Endothelial cell of umbilical vein (primary cell): ENCODE measurements around the gene NUP62.

ENCODE experiments used
- EZH2 ChIP-seq: IDR thresholded peaks from 2 replicates; pipeline ENCODE4 v1.6.1; 2012; ENCODE audit warnings: borderline replicate concordance, low read depth, mild to moderate bottlenecking, moderate library complexity, low read length, inconsistent platforms; ENCODE audit not compliant: severe bottlenecking
- POLR2A ChIP-seq: IDR thresholded peaks from 2 replicates; pipeline ENCODE4 v1.6.1; 2012; ENCODE audit warnings: low read depth, mild to moderate bottlenecking, control low read depth, low read length
- POLR2AphosphoS5 ChIP-seq: IDR thresholded peaks from 2 replicates; pipeline ENCODE4 v1.6.1; 2012; ENCODE audit warnings: low read depth, mild to moderate bottlenecking, control low read depth, low read length, moderate library complexity; ENCODE audit not compliant: insufficient read depth
- TF ChIP-seq, protein P1 (sequence below), 2 donors: IDR thresholded peaks; 1 replicate in 1 of 2; 2 replicates in 1 of 2; pipeline ENCODE4 v1.5.1; 2011; ENCODE audit warnings: low read length in 2 of 2, mild to moderate bottlenecking in 2 of 2, moderate library complexity in 2 of 2, control low read depth in 1 of 2, inconsistent platforms in 1 of 2, low read depth in 1 of 2; ENCODE audit not compliant: insufficient read depth in 1 of 2; ENCODE audit errors: extremely low read depth in 1 of 2

DNA sequence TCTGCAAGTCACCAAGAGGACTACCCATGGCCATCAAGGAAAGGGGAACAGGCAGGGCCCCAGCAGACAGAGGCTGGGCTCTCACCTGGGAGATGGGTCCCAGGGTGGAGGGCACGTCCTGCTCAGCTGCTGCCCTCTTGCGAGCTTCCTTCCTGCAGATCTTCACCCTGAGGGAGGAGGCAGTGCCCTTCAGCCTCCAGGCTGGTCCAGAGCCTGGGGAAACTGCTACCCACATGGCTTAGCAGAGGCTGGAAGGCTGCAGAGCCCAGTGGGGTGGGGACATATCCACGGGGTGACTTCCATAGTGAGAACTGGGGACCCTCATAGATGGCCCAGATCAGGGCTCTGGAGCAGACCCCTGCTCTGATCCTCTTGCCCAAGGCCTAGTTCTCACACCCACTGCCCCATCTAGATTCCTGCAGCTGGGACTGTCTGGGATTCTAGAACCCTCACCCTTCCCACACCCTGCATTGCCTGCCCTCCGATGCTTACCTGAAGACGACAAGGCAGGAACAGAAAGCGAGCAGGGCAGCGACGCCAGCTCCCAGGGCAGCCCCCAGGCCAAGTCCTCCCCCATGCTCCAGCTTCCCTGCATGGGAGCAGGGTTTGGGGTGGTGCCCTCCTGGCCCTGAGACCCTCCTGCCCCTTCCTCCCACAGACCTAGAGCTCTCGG lies 22.6 kb upstream of the NUP62 start:
- TF ChIP-seq POLR2A (no peak), POLR2AphosphoS5 (no peak), EZH2 (no peak)
- TF ChIP-seq, protein P1, sequence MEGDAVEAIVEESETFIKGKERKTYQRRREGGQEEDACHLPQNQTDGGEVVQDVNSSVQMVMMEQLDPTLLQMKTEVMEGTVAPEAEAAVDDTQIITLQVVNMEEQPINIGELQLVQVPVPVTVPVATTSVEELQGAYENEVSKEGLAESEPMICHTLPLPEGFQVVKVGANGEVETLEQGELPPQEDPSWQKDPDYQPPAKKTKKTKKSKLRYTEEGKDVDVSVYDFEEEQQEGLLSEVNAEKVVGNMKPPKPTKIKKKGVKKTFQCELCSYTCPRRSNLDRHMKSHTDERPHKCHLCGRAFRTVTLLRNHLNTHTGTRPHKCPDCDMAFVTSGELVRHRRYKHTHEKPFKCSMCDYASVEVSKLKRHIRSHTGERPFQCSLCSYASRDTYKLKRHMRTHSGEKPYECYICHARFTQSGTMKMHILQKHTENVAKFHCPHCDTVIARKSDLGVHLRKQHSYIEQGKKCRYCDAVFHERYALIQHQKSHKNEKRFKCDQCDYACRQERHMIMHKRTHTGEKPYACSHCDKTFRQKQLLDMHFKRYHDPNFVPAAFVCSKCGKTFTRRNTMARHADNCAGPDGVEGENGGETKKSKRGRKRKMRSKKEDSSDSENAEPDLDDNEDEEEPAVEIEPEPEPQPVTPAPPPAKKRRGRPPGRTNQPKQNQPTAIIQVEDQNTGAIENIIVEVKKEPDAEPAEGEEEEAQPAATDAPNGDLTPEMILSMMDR (IDR thresholded peaks at IDR 0.05; ENCODE audit: extremely low read depth in 1 of 2, insufficient read depth in 1 of 2, low read depth in 1 of 2, low read length in 2 of 2) = no peak
